NCI-H526 (cell line): ENCODE results near the gene SLC18A3.

Source experiments
- DNase-seq, 2 experiments: peaks; one replicate each; lab custom pipeline; 2025; lab: John Stamatoyannopoulos, UW

Gene SLC18A3

DNA sequence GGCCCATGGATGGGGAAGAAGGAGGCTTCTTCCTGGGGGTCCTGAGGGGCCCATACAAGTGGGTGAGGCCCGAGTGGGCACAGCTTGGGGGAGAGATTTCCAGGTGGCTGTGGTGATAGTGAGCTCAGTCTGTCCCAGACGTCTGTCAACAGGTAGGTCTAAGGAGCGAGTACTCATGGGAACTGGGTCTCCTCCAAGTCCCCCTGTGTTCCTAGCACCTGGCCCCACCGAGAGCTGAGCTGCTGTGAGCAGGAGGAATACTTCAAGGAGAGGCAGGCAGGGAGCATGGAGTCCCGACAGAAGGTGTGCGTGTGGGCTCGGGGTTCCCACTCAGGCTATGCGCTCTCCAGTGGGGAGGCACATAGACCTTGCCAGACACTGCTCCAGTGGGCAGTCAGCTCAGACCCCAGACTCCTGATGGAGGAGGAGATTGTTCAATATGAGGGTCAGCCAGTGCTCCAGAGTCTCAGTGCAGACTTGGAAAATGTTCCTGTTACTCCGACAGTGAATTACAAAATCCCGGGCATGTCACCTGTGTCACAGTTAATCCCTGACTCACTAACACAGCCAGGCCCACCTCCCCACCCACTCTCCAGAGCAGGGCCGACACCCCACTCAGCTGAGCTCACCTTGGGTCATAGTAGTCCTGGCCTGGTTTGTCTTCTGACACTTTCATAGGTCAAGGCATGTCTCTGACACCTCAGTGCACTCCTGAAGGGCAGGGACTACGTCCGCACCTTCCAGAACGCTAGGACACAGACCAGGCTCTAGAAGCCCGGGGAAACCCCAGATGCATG is 41.1 kb downstream of the SLC18A3 start:
- peak in 1 of 2 experiments; percentile 28 for DNase-seq

GRCh38 chr10:49651917-49652316 is 41.8 kb downstream of the SLC18A3 start:
- no peak for DNase-seq

DNA sequence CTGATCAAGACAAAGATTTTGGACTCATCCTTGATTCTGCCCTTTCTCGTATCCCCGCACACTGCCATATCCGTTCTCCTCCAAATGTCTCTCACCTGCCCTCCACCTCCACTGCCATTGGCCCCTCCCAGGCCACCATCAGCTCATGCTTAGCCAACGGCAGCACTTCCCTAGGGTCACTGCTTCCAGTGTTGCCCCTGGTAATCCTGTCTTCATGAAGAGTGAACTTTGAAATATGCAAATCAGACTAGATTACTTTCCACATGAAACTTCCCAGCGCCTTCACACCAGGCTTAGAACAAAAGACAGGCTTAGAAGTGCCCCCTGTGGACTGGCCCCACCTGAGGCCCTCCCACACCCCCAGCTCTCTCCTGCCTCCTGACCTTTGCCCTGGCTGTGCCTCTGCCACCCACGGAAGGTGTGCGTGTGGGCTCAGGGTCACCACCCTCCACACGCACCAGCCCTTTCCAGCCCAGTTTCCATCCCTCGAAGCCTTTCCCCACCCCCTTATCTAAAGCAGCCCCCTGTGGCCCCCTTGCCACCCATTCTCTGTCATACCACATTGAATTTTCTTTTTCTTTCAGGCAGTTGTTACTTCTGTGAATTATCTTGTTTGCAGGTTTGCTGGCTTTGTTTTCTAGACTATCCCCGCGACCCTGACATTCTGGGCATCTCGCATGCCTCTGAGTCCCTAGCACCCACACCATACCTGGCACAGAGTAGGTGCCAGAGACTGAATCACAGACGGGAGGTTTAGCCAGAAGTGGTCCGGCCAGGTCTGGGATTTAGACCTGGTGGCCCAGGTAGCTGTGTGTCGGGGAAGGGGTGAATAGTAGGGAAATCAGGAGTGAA is 42.5 kb downstream of the SLC18A3 start:
- DNase-seq = peak; percentile 89

DNA sequence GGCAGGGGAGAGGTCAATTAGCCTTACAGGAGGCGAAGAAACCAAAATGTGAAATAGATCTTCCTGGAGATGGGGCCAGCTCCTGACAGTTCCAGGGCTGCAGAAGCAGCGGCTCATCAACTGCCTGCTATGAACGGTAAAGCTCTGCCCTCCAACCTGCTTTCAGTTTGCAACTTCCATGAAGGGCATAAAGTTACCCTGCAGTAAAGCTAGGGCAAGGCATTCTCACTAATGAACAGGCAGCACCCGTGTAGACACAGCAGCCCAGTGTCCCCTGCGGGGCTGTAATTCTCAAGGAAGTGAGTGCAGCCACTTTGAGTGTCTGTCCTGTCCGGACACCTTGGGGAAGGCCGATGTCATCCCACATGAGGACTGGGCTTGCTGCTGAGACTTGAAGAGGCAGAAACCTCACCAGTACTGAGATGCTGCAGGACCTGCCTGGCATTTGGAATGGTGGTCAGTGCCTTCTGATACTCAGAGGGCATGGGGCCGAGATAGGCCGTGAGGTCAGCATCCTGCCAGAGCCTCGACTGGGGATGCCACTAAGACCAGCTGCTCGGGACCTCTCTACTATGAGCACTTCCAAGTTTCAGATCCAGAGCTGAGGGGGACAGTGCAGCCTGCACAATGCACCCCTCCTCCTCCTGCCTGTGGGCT is 43.3 kb downstream of the SLC18A3 start:
- DNase-seq = no peak

GRCh38 chr10:49654036-49654693 is 44.1 kb downstream of the SLC18A3 start:
- no peak for DNase-seq

GRCh38 chr10:49655099-49655498 is 45.0 kb downstream of the SLC18A3 start:
- DNase-seq = no peak

- no peak for DNase-seq
Observed at GRCh38 chr10:49656845-49657493, 46.9 kb downstream of the SLC18A3 start.

- DNase-seq = no peak
Observed at GRCh38 chr10:49657606-49658005, 47.5 kb downstream of the SLC18A3 start.

GRCh38 chr10:49661140-49661856 is 51.2 kb downstream of the SLC18A3 start:
- no peak for DNase-seq
